ENCODE results near the gene NBDY.
"Not testable (repeated sequence)": the region's sequence is repeated elsewhere in the genome, so short reads cannot be mapped to it uniquely, and the experiment has no call there.

NBDY gene

DNA sequence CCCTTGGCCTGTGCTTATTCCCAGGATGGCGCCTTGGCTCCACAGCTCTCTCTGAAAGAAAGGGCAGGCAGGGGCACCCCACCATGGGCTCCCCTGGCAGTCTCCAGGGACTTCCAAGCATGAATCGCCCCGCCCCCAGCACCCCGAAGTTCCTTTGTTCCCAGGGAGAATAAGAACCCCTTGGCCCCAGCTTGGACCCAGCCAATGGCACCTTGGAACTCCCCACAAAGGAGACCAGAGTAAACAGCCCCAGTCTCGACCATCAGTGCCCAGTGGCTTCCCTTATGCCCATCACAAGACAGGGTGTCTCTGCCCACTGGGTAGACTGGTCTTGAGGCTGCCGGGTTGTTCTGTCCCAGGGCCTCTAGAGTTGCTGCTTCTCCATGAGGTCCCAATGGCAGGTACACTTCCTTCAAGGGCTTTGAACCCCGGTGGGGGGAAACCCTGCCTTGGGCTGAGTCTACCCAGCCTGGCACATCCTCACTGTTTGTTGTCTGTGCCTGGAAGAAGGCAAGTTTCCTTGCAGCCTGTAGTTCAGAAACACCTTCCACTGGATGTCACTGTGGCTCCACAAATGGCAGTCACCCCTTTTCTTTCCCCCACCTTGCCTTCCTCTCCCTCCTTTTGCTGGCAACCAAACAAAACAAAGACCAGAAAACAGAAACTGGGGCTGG, 30.8 kb downstream of the NBDY start:
- no peak overlapping the region for H3K4me3 Mint-ChIP-seq
- H3K27me3 Mint-ChIP-seq: no peaks in the 10 kb centered on the region
- no peak overlapping the region for H3K27ac Mint-ChIP-seq
- peaks cover 13% of the 10 kb centered on the region for H3K36me3 Mint-ChIP-seq
- H3K9me3 Mint-ChIP-seq: no peaks in the 10 kb centered on the region
- DNase-seq: peak; percentile 31
- CTCF ChIA-PET: no interaction called here
- peaks cover 53% of the 10 kb centered on the region for H3K4me1 Mint-ChIP-seq

DNA sequence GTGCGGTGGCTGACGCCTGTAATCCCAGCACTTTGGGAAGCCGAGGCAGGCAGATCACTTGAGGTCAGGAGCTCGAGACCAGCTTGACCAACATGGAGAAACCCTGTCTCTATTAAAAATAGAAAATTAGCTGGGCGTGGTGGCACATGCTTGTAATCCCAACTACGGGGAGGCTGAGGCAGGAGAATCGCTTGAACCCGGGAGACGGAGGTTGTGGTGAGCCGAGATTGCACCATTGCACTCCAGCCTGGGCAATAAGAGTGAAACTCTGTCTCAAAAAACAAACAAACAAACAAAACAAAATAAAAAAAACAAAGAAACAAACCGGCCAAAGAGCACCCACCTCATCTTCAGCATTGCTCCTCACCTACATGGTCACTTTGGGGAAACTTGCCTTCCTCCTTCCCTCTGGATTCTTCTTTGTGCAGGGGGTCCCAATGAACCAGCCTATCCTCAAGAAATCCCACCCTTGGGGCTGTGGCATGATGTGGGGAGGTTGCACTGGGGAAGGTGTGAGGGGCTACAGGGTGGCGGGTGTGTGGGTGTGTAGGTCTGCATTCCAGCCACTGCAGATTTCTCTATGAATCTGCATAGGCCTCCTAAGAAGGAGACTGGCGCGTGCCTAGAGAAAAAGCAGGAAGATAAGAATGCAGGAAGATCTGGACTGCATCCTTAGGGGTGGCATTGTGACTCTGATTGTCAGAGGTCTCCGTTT, 31.5 kb downstream of the NBDY start:
- DNase-seq, H3K4me3 Mint-ChIP-seq, H3K9me3 Mint-ChIP-seq, H3K27ac Mint-ChIP-seq, H3K27me3 Mint-ChIP-seq, CTCF ChIA-PET: not testable (repeated sequence)
- Mint-ChIP-seq H3K4me1 (peaks cover 60% of the 10 kb centered on the region), H3K36me3 (peaks cover 11% of the 10 kb centered on the region)

DNA sequence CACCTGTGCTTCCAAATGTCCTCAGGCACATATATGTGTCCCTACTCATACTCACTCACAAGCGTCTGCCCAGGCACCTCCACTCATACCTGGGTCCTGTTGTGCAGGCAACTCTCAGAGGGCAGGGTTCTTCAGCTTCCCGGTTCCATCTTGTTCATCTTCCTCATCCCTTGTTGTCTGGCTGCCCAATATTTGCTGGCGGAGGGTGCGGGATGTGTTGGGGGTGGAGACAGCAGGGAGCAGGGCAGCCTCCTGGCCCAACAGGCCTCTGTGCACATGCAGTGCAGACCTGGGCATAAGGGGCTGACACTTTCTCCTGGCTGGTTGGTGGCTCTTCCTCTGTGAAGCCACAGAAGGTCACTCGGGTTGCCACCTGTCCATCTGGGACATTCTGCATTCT, 32.1 kb downstream of the NBDY start:
- Mint-ChIP-seq H3K27me3 (no peaks in the 10 kb centered on the region), H3K9me3 (no peaks in the 10 kb centered on the region), H3K4me1 (peaks cover 66% of the 10 kb centered on the region), H3K27ac (peak overlapping the region; percentile 75), H3K4me3 (no peak overlapping the region), H3K36me3 (peaks cover 13% of the 10 kb centered on the region)
- CTCF ChIA-PET: interaction anchor here (1.0 kb wide), 1 partner anchor 479 kb away, joined by 3 read pairs; no protein-coding TSS in a partner anchor
- no peak for DNase-seq

DNA sequence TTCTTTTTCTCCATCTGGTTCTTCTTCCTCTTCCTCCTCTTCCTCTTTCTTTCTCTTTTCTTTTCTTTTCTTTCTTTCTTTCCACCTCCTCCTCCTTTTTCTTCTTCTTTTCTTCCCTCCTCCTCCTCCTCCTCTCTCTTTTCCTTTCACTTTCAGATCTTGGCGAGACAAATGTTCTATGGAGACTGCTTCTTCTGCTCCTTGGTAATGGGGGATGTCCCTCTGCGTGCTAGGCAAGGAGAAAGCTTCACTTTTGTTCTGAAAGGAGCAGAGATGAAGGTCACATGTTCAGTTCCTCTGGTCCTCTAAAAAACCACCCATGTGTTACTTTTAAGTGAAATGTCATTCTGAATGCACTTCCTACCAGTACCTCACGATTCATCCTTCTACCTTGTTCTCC, 33.2 kb downstream of the NBDY start:
- peaks cover 16% of the 10 kb centered on the region for H3K36me3 Mint-ChIP-seq
- CTCF ChIA-PET: interaction anchor here (1.0 kb wide), 1 partner anchor 480 kb away, joined by 3 read pairs; no protein-coding TSS in a partner anchor
- no peak for DNase-seq
- H3K4me1 Mint-ChIP-seq: peaks cover 68% of the 10 kb centered on the region
- H3K27ac Mint-ChIP-seq: peak overlapping the region; percentile 94
- H3K27me3 Mint-ChIP-seq: no peaks in the 10 kb centered on the region
- peak overlapping the region; percentile 62 for H3K4me3 Mint-ChIP-seq
- no peaks in the 10 kb centered on the region for H3K9me3 Mint-ChIP-seq

DNA sequence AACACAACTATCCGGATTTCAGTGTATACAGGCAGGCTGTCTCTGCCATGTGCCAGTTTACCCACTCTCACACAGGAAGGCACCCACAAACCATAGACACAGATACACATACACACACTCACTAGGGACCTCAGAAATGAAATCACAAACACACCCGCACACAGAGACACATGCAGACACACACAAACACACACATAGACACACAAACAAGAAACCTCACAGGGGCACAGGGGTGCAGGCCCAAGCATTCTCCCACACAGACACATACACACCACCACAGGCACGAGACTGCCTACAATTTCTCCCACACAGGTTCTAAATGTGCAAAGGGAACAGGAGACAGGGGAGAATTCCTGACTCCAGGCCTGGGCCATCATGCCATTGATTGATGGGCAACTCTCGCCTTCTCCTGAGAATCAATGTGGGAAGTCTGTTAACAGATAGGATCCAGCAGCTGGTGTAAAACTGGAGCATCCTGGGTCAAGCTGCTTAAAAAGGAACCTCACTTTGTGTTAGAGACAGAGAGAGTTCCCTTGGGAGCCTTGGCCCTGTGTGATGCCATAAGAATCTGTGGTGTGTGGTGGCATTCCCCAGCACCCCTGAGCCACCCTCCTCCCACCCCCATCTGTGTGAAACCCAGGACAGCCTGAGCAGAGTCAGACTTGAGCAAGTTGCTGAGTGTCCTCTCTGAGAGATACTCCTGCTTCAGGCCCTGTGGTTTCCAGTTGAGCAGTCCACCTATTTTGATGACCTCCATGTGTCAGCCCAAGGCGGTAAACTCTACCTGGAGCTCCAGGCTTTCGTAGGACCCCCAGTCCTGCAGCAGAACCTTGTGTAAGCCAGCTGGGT, 33.9 kb downstream of the NBDY start:
- H3K4me3 Mint-ChIP-seq: peak overlapping the region; percentile 62
- H3K36me3 Mint-ChIP-seq: peaks cover 13% of the 10 kb centered on the region
- DNase-seq: no peak
- CTCF ChIA-PET: interaction anchor here (1.2 to 1.9 kb wide), 2 partner anchors 38 to 40 kb away, joined by 4 to 7 read pairs; no protein-coding TSS in a partner anchor
- H3K27ac Mint-ChIP-seq: peak overlapping the region; percentile 94
- peaks cover 61% of the 10 kb centered on the region for H3K4me1 Mint-ChIP-seq
- no peaks in the 10 kb centered on the region for H3K9me3 Mint-ChIP-seq
- no peaks in the 10 kb centered on the region for H3K27me3 Mint-ChIP-seq

DNA sequence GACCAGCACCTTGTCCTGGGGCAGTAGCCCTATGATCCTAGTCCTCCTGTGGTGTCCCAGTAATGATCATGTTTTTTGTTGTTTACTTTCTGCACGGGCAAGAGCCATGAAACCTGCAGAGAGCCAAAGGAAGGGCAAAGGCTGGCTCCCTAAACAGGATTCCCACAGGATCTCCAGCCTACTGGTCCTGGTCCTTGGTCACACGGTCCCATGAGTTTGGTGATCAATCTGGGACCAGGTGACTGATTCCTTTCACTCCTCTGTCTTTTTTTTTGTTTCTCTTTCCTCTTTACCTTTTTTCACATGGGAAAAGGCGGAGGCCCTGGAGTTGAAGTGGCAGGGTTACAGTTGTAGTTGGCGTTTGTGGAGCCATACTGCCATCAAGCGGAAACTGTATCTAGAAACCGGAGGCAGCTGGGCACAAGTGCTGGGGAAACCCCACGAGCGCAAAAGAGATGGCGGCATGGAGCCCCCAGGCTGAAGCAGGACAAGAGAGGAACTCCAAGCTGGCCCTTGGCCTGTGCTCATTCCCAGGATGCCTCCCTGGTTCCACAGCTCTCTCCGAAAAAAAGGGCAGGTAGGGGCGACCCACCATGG, 34.6 kb downstream of the NBDY start:
- no peak overlapping the region for H3K4me3 Mint-ChIP-seq
- peak overlapping the region; percentile 94 for H3K27ac Mint-ChIP-seq
- peaks cover 13% of the 10 kb centered on the region for H3K36me3 Mint-ChIP-seq
- CTCF ChIA-PET: interaction anchor here (0.8 to 1.9 kb wide), 3 partner anchors 37 to 215 kb away, joined by 4 to 7 read pairs (median 4); no protein-coding TSS in a partner anchor
- H3K4me1 Mint-ChIP-seq: peaks cover 58% of the 10 kb centered on the region
- no peaks in the 10 kb centered on the region for H3K27me3 Mint-ChIP-seq
- H3K9me3 Mint-ChIP-seq: no peaks in the 10 kb centered on the region
- no peak for DNase-seq

DNA sequence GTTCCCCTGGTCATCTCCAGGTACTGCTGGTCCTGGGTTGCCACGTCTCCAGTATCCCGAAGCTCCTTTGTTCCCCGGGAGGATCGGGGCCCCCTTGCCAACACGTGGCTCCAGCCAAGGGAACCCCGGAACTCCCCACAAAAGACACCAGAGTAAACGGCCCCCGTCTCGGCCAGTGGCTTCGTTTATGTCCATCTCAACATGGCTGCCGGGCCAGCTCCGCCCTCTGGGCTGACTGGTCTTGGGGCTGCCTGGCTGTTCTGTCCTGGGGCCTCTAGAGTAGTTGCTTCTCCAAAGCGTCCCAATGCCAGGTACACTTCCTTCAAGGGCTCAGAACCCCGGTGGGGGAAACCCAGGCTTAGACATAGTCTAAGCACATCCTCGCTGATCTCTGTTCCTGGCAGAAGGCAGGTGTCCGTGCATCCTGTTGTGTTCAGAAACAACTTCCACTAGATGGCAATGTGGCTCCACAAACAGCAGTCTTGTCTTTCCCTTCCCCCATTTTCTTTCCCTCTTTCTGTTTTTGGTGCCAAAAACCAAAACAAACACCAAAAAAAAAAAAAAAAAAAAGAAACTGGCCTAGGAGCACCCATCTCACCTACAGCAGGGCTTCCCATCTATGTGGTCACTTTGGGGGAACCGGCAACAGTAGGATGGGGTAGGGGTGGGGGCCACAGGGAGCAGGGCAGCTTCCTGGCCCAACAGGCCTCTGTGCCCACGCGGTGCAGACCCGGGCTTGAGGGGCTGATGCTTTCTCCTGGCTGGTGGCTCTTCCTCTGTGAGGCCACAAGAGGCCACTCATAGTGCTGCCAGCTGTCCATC, 35.3 kb downstream of the NBDY start:
- peak; percentile 76 for DNase-seq
- H3K4me3 Mint-ChIP-seq: peak overlapping the region; percentile 66
- H3K36me3 Mint-ChIP-seq: peaks cover 13% of the 10 kb centered on the region
- H3K27me3 Mint-ChIP-seq: no peaks in the 10 kb centered on the region
- peaks cover 58% of the 10 kb centered on the region for H3K4me1 Mint-ChIP-seq
- no peaks in the 10 kb centered on the region for H3K9me3 Mint-ChIP-seq
- CTCF ChIA-PET: interaction anchor here (0.8 to 1.9 kb wide), 7 partner anchors 37 to 214 kb away, joined by 3 to 9 read pairs (median 5); no protein-coding TSS in a partner anchor
- peak overlapping the region; percentile 95 for H3K27ac Mint-ChIP-seq

DNA sequence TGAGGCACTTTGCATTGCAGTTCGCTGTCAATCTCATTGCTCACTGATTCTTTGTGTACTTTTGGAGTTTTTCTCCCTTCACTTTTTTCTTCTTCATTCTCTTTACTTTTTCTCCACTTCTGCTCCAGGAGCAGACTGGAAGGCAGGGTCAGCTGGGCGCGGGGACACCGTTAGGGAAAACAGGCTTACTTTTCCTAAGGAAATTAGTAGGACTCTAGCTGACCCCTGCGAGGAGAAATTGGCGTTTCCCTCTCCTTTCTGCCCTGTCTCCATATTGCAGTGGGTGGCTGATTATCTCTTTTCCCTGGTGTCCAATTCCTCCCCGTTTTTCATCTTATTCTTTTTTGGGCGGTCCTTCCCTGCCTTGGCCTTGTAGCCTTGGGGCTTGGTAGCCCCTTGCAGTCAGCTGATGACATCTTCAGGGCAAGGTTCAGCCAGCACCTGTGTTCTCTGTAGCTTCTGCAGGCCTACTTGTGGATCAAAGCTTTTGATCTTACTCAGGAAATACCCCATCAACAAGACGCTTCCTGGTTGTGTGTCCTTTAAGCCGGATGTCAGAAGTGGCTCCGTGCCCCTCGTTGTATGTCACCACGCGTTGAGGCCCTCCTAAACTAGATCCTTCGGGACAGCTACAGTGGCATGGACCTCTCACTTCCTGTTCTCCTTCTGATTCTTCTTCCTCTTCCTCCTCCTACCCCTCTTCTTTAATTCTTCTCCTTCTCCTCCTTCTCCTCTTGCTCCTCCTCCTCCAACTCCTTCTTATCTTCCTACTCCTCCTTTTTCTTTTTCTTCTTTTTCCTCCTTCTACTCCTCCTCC, 36.1 kb downstream of the NBDY start:
- Mint-ChIP-seq H3K4me3 (peak overlapping the region; percentile 66), H3K4me1 (peaks cover 56% of the 10 kb centered on the region), H3K36me3 (peaks cover 13% of the 10 kb centered on the region), H3K27me3 (no peaks in the 10 kb centered on the region), H3K9me3 (no peaks in the 10 kb centered on the region), H3K27ac (peak overlapping the region; percentile 95)
- peak; percentile 42 for DNase-seq
- CTCF ChIA-PET: interaction anchor here (1.1 to 1.9 kb wide), 5 partner anchors 36 to 213 kb away, joined by 3 to 9 read pairs (median 7); no protein-coding TSS in a partner anchor

DNA sequence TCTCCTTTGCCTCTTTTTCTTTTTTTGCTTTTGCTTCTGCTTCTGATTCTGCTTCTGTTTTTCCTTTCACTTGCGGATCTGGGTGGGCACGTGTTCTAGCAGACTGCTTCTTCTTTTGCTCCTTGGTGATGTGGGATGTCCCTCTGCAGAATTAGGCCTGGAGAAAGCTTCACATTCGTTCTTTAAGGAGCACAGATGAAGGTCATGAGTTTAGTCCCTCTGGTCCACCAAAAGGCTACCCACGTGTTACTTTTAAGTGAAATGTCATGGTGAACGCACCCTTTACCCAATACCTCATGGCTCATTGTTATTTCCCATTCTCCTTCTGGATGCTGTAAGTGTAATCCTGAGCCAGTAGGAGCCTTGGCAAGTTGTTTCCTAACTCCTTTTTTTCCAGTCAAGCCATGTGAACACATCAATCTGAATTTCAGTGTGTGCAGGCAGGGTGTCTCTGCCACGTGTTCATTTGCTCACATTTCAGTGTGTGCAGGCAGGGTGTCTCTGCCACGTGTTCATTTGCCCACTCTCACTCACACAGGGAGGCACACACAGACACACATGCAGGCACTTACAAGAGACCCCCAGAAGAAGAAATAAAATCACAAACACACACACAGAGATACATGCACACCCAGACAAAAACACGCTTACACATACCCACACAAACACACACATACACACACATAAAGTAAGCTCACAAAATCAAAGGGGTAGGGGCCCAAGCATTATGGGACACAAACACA, 36.9 kb downstream of the NBDY start:
- no peak for DNase-seq
- peak overlapping the region; percentile 66 for H3K4me3 Mint-ChIP-seq
- H3K27me3 Mint-ChIP-seq: no peaks in the 10 kb centered on the region
- H3K36me3 Mint-ChIP-seq: peaks cover 13% of the 10 kb centered on the region
- H3K27ac Mint-ChIP-seq: peak overlapping the region; percentile 95
- H3K4me1 Mint-ChIP-seq: peaks cover 54% of the 10 kb centered on the region
- no peaks in the 10 kb centered on the region for H3K9me3 Mint-ChIP-seq
- CTCF ChIA-PET: interaction anchor here (1.1 to 1.4 kb wide), 4 partner anchors 37 to 212 kb away, joined by 3 to 9 read pairs (median 6); no protein-coding TSS in a partner anchor

DNA sequence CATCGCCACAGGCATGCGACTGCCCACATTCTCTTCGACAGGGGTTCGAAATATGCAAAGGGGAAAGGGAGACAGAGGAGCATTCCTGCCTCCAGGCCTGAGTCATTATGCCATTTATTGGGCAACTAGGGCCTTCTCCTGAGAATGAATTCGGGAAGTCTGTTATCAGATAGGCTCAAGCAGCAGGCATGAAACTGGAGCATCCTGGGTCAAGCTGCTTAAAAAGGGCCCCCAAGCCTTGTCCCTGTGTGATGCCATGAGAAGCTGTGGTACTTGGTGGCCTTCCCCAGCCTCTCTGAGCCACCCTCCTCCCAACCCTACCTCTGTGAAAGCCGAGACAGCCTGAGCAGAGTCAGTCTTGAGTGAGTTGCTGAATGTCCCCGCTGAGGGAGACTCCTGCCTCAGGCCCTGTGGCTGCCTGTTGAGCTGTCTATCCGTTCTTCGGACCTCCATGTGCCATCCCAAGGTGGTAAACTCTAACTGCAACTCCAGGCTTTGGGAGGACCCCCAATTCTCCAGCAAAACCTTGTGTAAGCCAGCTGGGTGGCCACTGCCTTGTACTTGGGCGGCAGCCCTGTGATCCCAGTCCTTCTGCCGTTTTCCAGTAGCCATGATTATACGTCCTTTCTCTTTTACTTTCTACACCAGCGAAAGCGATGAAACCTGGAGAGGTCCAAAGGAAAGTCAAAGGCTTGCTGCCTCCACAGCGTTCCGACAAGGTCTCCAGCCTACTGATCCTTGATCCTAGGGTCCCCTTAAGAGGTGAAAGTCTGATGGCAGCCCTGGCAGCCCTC, 37.7 kb downstream of the NBDY start:
- DNase-seq: no peak
- Mint-ChIP-seq H3K27ac (peak overlapping the region; percentile 95), H3K36me3 (peaks cover 13% of the 10 kb centered on the region), H3K27me3 (no peaks in the 10 kb centered on the region), H3K9me3 (no peaks in the 10 kb centered on the region), H3K4me3 (no peak overlapping the region), H3K4me1 (peaks cover 46% of the 10 kb centered on the region)
- CTCF ChIA-PET: no interaction called here

DNA sequence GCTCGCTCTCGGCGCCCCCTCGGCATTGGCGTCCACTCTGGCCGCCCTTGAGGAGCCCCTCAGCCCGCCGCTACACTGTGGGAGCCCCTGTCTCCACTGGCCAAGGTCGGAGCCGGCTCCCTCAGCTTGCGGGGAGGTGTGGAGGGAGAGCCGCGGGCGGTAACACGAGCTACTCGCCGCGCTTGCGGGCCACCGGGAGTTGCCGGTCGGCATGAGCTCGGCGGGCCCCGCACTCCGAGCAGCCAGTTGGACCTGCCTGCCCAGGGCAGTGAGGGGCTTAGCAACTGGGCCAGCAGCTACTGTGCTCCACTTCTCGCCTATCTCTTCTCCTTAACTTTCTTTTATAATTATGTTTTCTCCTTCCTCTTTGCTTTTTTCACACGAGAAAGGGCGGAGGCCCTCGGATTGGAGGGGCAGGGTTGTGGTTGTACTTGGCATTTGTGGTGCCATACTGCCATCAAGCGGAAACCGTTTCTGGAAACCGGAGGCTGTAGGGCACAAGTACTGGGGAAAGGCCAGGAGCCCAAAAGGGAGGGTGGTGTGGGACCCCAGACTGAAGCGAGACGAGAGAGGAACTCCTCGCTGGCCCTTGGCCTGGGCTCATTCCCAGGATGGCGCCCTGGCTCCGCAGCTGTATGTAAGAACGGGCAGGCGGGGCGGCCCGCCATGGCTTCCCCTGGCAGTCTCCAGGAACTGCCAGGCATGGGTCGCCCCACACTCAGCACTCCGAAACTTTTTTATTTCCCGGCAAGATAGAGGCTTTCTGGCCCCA, 38.5 kb downstream of the NBDY start:
- H3K4me3 Mint-ChIP-seq, DNase-seq, CTCF ChIA-PET, H3K27ac Mint-ChIP-seq, H3K9me3 Mint-ChIP-seq, H3K27me3 Mint-ChIP-seq: not testable (repeated sequence)
- Mint-ChIP-seq H3K4me1 (peaks cover 38% of the 10 kb centered on the region), H3K36me3 (peaks cover 11% of the 10 kb centered on the region)
